HG03039 (cell line): Measurements from ENCODE around the gene ZNF284.
"Not testable (repeated sequence)": the region's sequence is repeated elsewhere in the genome, so short reads cannot be mapped to it uniquely, and the experiment has no call there.

Experiments used
- ATAC-seq: cut with Tn5 transposase; IDR thresholded peaks from one replicate; pipeline ENCODE4 v1.9.1; 2021; ENCODE audit warnings: mild to moderate bottlenecking, moderate library complexity; ENCODE audit not compliant: unreplicated experiment

The ZNF284 gene

DNA sequence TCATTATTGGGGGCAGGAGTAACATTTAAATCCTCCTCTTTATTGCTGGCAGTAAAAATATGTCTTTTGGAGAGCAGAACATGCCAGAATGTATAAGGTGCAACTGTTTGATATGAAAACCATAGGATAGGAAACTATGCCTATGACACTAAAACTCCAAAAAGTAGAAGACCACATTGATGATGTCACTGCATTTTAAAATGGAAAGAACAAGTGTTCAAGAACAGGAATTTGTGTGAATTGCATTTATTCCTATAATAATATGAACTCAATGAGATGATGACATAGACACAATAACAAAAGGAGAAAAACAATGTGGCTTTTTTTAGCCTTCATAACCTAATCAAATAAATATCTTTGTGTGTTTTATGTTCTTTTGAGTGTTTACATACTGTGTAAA is 37.5 kb downstream of the ZNF284 start:
- no peak for ATAC-seq

- ATAC-seq: no peak
These were observed 40.0 kb downstream of the ZNF284 start for GRCh38 chr19:44111910-44112463.

GRCh38 chr19:44112802-44113137 is 40.8 kb downstream of the ZNF284 start:
- no peak for ATAC-seq

DNA sequence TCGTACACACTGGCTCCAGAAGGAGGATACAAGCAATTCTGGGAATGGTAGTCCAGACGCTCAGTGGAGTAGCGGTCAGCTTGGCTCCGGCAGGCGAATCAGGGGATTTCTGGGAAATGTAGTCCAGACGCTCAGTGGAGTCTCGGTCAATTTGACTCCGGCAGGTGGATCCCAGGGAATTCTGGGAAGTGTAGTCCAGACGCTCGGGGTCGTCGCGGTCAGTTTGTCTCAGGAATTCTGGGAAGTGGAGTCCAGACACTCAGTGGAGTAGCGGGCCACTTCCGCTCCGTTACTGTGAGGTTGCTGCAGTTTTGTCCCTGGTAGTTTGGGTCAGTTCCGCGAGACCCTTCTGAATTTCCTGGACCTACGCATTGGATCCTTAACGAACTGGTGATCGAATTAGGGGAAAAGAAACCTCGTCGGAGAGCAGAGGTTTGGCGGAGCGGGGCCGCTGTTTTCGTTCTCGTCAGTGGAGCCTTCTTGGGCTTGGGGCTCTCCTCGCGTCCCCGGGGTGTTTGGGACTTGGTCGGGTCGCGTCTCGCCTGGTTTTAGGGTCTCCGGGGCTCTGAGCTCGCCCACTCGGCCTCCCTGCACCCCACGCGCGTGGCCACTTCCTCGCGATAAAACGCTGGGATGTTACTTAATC is 41.3 kb downstream of the ZNF284 start, which contains the start of gene ZNF225:
Gene ZNF225, plus strand, starts transcription at position 262 of the 646 bp plus-strand sequence. CDS start 2,429 bp downstream, outside the sequence.
- ATAC-seq: peak; percentile 90

- ATAC-seq: peak; percentile 4
These were observed 41.9 kb downstream of the ZNF284 start for GRCh38 chr19:44113784-44114390.

- ATAC-seq: not testable (repeated sequence)
These were observed 49.2 kb downstream of the ZNF284 start for GRCh38 chr19:44121162-44121561.

DNA sequence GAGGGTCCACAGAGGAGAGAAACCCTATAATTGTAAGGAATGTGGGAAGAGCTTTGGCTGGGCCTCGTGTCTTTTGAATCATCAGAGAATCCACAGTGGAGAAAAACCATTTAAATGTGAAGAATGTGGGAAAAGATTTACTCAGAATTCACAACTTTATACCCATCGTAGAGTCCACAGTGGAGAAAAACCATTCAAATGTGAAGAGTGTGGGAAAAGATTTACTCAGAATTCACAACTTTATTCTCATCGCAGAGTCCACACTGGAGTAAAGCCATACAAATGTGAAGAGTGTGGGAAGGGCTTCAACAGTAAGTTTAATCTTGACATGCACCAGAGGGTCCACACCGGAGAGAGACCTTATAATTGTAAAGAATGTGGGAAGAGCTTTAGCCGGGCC is 60.0 kb downstream of the ZNF284 start:
- no peak for ATAC-seq
